Activated CD8-positive, alpha-beta memory T cell treated with anti-CD3 and anti-CD28 coated beads for 24 hours (primary cell): ENCODE measurements around the gene CNOT3.
"Not testable (repeated sequence)": the region's sequence is repeated elsewhere in the genome, so short reads cannot be mapped to it uniquely, and the experiment has no call there.

Source experiments
- DNase-seq: peaks from one replicate; pipeline ENCODE4 v3.0.0-alpha.2; 2020

Gene CNOT3

DNA sequence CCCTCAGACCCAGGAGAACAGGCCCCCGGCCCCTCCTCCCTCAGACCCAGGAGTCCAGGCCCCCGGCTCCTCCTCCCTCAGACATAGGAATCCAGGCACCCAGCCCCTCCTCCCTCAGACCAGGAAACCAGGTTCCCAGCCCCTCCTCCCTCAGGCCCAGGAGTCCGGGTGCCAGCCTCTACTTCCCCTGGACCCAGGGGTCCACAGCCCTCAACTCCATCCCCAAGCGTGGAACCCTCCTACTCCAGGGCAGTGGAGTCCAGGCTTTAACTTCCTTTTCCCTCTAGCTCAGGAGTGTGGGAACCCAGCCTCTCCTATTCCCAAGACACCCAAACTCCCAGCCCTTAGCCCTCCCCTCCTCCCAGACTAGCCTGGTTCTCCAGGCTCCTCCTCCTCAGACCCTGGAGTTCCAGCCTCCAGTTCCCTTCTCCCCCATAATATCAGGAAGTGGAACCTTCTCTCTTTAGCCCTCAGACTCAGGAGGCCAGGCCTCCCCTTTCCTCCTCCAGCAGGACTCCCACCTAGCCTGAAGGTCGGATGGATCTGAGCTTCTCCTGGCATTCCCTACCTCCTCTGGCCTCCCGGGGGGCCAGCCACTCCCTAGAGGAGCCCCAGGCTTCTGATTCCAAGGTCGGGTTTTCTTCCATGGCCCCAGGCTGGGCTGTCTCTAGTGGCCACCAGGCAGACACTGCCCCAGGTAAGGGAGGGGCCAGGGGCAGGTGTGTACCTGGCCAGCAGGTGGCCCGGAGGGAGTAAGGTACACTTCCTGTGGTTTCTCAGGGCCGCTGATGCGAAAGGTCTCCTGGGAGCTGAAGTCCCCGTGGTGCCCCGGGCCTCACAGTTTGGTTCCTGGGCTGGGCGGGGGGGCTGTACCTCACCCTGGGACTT lies 35.2 kb downstream of the CNOT3 start, which contains the start of gene TMC4:
TMC4 (minus strand) TSS at position 690 of the 888 bp plus-strand sequence; CDS start at position 647, 43 bp downstream.
- DNase-seq: no peak

DNA sequence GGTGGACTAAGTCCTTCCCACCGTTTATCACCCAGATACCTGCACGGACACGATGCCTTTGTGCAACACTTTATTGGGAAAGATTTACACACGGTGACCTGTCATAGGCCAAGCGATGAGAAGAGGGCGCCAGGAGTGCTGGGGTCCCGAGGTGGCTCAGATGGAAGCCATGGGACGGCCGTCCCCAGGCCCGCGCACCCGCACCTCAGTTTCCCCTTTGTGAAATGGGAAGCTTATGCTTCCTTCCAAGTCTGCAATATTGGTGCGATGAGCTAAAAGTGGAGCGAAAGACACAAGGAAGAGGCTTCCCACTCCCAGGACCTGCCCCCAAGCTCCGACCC lies 35.8 kb downstream of the CNOT3 start:
- no peak for DNase-seq

DNA sequence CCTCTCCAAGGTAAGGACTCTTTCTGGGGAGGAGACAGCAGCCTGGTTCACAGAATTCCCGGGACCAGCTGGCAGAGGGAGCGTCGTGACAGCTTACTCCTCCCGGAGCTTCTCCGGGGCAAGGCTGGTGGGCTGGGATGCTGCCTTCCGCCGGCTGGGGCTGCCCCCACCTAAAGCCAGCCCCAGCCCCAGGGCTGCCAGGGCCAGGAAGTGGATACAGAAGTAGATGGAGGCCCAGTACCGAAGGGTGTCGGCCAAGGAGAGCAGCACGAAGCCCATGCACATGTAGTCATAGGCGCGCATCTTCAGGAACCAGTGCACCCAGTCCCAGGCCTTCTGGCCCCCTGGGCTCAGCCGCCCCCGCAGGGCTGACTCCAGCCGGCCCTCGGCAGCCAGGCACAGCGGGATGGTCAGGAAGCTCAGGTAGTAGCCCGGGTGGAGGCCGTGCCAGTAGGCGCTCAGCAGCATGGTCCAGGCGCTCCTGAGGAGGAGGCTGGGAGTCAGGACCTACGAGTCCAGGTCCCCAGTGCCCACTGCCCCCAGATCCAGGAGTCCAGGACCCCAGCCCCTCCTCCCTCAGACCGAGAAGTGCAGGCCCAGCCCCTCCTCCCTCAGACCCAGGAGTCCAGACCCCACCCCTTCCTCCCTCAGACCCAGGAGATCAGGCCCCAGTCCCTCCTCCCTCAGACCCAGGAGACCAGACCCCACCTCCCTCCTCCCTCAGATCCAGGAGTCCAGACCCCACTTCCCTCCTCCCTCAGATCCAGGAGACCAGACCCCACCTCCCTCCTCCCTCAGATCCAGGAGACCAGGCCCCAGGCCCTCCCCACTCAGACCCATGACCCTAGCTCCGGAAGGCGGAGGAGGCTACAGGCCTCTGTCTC lies 36.6 kb downstream of the CNOT3 start:
- no peak for DNase-seq

DNA sequence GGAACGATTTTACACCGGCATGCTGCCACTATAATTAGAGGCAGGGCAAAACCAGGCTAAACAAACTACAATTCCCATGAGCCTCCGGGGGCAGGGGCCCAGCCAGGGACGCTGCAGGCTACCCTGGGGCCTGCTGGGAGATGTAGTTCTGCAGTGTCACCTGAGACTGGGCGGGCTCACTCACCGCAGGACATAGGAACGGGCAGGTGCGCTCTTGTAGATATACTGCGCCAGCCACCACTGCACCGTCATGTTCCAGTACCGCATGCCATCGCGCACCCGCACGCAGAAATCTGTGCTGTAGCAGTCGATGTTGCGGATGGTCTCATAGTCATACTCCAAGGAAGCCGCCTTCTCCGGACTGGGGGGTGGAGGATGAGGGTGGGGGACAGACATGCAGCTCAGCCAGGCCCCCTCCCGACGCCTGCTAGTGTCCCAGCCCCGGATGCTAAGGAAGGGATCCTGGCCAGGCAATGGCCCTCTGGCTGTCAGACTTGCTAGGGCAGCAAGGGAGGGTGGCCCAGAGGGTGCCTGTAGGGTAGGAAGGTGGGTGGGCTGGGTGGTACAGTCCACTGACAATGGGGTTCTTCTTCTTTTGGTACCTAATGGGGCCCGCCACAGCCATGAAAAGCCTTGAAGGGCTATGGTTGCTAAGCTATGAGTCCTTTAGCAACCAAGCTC lies 41.2 kb downstream of the CNOT3 start:
- no peak for DNase-seq

DNA sequence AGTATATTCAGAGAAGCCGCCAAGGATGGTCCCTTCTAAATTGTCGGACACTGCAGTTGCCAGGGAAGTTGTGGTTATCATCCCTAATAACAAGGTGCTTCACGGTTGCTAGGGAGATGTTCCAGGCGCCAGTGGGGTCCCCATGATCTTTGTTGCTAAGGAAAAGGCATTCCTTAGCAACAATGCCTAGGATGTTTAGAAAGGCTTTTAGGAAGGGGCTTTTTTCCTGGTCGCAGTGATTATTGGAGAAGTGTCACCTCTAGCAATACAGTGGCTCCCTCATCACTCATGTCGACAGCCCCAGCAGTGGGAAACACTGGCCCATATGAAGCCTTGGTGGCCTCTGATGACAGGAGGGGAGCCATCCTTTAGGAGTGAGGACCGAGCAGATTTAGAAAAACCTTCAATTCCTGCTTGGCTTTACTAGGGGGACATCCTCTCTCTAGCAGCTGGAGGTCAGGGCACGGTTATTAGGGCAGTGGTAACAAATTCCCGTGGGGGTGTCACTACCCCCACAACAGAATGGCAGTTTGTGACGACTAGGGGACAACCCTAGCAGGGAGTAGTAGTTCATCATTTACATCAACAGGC lies 41.8 kb downstream of the CNOT3 start:
- DNase-seq: no peak

DNA sequence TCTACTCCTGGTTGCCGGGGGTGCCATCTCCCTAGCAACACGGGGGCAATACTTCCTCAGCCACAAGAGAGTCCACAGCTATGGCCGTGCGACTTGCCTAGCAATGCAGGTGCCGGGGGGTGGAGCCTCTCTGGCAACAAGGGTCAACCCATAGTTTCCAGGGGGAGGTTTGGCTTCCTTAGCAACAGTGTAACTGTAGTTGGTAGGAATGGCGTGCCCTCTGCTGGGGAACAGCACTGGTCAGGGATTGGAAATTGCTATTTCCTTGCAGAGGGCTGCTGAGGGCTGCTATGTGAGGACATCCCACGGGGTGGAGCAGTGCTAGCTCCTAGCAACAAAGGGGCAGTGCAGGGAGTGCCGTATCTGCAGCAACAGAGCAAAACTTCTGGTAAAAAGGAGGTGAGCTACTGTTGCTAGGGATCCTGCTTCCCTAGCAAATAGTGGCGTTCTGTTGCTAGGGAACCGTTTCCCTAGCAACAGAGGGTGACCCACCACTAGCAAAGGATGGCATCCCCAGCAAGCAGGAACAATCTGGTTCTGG lies 42.4 kb downstream of the CNOT3 start:
- DNase-seq: no peak

DNA sequence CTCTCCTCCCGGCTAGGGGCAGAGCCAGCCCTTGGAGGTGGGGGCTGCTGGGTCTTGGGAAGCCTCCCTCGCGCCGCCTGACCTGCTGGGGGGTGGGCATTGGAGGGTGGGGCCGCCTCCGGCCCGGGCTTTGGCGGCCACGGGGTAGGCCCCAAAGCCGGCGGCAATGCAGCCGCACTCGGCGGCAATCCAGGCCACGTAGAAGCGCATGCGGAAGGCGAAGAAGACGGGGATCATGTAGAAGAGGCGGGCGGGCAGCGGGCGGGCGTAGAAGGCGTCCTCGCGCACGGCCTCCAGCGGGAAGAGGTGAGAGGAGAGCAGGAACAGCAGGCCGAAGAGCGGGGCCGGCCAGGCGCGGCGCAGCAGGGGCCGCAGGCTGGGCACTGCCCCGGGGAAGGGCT lies 43.1 kb downstream of the CNOT3 start:
- no peak for DNase-seq

DNA sequence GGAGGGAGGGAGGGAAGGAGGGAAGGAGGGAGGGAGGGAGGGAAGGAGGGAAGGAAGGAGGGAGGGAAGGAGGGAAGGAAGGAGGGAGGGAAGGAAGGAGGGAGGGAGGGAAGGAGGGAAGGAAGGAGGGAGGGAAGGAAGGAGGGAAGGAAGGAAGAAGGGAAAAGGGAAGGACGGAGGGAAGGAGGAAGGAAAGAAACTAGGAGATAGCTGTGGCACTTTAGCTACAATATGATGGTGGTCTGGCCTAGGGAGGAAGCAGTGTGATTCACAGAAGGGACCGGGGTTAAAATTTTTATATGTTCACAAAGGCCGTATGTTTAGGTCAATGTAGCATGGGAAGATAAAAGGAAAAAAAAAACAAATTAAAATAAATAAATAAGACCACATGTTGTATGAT lies 44.3 kb downstream of the CNOT3 start:
- DNase-seq: not testable (repeated sequence)

DNA sequence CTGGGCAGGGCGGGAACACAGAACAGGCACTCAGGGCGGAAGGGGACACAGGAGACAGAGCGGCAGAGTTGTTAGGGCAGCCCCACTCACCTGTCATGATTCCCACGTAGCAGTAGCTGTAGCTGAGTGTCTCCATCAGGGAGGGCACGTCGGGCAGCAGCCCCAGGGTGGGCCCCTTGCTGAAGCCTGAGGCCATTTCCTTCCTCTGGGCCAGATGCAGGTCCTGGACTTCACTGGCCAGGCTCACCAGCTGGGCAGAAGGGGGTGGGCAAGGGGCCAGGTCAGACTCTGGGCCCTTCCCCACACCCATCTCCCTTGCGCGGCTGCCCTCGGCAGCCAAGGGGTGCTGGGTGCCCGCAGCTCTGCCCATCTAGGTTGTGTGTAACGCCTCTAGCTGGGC lies 45.9 kb downstream of the CNOT3 start:
- DNase-seq: no peak

DNA sequence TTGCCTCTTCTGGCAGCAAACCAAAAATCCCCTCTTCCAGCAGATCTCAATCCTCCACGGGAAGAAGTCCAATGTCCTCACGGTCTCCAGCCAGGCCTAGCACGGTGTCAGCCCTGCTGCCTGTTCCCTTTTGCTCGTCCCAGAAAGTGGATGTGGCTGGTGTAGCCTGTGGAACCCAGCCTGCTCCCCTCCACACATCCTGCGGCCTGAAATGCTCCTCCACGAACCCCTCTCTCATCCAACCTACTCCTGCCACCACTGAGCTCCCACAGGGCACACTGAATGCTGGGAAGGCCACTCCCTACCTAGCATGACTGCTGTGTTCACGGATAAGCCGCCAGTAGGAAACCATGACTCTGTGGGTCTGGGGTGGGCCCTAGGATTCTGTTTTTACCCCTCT lies 48.8 kb downstream of the CNOT3 start:
- DNase-seq: no peak

DNA sequence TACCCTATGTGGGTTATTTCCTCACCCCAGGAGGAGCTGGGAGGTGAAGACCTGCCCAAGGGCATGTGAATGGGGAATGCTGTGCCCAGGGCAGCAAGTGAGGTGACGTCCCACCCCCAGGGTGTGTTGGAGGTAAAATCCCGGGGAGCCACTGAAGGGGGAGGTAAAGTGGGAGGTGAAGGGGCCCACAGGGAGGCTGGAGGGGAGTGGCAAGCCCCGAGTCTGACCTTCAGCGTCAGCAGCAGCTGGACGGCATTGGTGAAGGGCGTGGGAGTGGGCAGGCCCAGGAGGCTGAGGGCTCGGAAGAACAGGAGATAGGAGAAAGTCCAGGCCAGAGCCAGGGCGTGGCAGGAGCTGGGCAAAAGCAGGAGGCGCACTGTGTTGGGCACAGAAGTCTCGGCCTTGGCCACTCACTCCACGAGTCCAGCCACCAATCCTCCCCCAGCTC lies 49.4 kb downstream of the CNOT3 start:
- DNase-seq: no peak

DNA sequence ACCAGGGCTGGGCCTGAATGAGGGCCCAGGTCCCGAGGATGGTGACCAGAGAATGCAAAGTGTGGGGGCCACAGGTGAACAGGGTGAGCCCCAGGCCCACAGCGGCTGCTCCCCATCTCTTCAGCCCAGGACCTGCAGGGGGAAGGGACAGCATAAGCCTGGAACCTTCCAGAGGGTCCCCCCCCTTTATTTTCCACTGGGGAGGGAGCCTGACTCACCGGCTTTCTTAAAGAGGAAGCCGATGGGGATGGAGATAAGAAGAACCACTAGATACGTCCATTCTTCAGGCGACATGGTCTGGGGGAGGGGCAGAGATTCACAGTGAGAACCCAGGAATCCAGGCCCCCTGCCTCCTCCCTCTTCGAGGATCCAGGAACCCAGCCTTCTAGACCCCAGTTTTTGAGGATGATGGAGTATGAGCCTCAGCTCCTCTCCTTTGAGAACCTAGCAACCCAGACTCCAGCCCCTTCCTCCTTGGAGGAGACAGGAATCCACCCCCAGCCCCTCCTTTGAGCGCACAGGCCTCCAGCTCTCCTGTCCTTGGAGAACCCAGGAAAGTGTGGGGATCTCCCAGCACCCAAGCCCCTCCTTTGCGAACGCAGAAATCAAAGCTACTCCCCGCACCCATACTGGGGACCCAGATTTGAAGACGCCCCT lies 50.8 kb downstream of the CNOT3 start:
- DNase-seq: no peak

DNA sequence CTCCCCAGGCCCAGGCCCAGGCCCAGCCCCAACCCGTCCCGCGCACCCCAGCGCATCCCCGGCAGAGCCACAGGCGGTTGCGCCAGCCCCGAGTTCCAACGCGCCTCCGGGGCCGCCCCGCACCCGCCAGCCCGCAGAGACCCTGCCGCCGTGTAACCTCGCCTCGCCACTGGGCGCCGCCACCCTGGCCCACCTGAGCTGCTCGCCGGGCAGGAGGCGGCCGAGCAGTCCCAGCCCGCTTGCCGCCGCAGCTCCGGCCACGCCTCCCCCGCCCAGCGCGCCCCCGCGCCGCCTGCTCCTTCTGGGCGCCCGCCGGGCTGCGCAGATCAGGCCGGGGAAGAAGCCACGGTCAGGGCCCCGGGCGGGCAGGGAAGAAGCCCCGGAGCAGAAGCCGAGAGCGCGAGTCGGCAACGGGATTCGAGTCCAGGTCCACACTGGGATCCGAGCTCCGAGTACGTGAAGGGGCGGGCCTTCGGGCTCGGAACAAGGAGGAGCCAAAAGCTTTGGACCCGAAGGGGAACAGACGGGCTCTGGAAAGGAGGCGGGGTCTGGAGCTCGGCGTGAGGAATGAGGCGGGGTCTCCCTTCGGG lies 51.7 kb downstream of the CNOT3 start, which contains the start of gene MBOAT7:
MBOAT7 (minus strand) TSS at position 436 of the 590 bp plus-strand sequence. CDS start 1,072 bp downstream, outside the sequence.
- DNase-seq: no peak

DNA sequence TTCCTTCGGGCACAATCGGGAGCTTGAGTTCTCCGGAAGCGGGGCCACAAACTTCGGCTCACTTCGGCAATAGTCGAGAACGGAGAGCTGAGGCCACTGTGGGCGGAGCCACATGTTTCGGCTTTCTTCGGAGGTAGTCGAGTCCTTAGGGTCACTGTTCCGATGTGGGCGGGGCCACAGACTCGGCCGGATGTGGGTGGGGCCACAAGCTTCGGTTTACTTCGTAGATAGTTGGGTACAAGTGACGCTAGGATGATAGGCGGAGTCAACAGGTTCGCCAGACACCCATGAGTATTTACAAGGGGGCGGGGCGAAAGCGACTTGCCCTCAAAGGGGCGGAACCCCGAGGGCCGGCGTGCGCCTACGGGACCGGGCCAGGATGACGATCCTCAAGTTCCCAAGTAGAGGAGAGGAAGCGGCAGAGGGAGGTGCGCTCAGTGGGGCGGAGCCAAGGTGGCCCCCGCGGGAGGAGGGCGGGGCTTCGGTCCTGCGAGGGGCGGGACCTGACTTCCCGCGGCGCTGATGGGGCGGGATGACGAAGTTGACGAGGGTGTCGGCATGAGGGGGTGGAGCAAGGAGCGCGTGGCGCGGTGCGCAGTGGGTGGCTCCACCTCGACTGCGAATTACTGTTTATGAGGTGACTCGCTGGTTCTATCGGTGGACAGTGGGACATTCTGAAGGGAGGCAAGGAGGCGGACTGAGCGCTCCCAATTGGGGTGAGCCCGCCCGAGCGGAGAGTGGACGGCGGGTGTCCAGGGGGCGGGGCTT lies 52.4 kb downstream of the CNOT3 start:
- DNase-seq: peak; percentile 100

DNA sequence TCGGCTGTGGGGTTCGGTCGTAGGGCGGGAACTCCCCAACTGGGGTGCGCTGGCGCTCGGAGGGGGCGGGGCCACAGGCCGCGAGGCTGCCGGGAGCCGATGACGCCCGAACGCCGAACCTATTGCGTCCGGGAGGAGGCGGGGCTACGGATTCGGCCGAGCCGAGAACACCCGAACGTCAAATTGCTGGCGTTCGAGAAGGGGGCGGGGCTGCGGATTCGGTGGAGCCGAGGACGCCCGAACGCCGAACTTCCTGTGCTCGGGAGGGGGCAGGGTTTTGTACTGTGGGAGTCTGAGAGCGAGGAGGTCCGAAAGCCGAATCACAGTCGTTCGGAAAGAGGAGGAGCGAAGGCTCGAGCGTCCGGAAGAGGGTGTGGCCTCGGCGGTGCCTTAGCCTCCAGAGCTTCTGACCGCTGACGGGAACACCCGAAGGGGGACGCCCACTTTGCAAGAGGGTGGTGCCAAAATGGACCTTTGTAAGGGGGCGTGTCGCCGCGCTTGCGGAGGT lies 53.0 kb downstream of the CNOT3 start:
- peak; percentile 100 for DNase-seq

DNA sequence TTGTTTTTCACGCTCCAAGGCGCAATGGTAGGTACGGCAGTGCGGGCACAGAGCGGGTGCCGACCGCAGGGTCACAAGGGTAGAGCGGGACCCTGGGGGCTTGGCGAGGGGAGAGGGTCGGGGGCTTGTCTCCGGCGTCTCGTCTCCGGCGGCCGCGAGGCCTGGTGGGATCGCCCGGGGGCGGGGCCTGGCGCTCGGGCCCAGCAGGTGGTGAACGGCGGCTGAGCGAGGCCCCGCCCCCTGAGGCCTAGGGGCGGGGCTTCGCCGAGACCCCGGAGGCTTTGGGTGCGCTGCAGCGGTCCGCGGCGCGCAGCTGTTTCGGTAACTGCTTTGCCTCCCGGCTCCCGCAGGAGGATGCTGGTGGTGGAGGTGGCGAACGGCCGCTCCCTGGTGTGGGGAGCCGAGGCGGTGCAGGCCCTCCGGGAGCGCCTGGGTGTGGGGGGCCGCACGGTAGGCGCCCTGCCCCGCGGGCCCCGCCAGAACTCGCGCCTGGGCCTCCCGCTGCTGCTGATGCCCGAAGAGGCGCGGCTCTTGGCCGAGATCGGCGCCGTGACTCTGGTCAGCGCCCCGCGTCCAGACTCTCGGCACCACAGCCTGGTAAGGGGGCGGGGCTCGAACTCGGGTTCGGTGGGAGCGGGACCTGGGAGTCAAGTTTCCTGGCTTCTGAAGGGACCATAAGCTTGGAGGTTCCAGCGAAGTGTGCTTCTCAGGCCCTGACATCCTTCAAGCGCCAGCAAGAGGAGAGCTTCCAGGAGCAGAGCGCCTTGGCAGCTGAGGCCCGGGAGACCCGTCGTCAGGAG lies 53.6 kb downstream of the CNOT3 start, which contains the start of gene TSEN34:
TSEN34 (plus strand) TSS at position 298 of the 800 bp plus-strand sequence; CDS start at position 355, 57 bp downstream.
- DNase-seq: peak; percentile 98

DNA sequence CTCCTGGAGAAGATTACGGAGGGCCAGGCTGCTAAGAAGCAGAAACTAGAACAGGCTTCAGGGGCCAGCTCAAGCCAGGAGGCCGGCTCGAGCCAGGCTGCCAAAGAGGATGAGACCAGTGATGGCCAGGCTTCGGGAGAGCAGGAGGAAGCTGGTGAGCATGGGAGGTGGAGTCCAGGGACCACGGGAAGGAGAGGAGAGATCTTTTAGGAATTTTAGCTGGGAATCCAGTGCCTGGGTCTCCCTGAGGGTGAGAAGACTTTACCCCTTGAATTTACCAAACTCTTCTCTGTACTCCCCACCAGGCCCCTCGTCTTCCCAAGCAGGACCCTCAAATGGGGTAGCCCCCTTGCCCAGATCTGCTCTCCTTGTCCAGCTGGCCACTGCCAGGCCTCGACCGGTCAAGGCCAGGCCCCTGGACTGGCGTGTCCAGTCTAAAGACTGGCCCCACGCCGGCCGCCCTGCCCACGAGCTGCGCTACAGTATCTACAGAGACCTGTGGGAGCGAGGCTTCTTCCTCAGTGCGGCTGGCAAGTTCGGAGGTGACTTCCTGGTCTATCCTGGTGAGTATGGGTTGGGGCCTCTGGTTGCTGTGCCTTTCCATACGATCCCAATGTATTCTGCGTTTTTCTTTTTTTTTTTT lies 54.4 kb downstream of the CNOT3 start:
- no peak for DNase-seq

DNA sequence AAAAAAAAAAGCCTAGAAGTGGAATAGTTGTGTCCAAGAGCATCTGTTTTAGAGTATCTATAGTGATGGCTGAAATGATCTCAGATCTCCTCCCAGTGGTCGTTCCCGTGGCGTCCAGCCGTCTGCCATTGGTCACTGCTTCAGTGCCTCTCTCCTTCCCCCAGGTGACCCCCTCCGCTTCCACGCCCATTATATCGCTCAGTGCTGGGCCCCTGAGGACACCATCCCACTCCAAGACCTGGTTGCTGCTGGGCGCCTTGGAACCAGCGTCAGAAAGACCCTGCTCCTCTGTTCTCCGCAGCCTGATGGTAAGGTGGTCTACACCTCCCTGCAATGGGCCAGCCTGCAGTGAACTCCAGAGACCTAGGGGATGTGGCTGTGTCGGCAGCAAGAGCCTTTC lies 55.4 kb downstream of the CNOT3 start:
- DNase-seq: no peak

DNA sequence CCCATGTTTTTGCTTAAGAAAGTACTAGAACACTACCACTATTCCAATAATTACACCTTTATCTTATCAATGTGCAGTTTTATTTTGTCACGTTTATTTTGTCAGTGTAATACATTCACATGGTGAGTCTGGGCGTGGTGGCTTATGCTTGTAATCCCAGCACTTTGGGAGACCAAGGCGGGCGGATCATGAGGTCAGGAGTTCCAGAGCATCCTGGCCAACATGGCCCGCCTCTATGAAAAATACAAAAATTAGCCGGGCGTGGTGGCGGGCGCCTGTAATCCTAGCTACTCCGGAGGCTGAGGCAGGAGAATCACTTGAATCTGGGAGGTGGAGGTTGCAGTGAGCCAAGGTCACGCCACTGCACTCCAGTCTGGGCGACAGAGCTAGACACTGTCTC lies 56.9 kb downstream of the CNOT3 start:
- DNase-seq: not testable (repeated sequence)
